CD4-positive, alpha-beta T cell treated with Interferon alpha-2 for 1 hour (primary cell): Measurements from ENCODE around the gene VWA3B.
"Not testable (repeated sequence)": the region's sequence is repeated elsewhere in the genome, so short reads cannot be mapped to it uniquely, and the experiment has no call there.

ENCODE experiments used
- DNase-seq, 2 donors: peaks; one replicate each; pipeline ENCODE4 v3.0.0-alpha.2; 2020 to 2022

VWA3B gene

GRCh38 chr2:98138978-98139377, 52.0 kb downstream of the VWA3B start:
- not testable (repeated sequence) for DNase-seq

GRCh38 chr2:98140210-98140609, 53.2 kb downstream of the VWA3B start:
- no peak for DNase-seq

DNA sequence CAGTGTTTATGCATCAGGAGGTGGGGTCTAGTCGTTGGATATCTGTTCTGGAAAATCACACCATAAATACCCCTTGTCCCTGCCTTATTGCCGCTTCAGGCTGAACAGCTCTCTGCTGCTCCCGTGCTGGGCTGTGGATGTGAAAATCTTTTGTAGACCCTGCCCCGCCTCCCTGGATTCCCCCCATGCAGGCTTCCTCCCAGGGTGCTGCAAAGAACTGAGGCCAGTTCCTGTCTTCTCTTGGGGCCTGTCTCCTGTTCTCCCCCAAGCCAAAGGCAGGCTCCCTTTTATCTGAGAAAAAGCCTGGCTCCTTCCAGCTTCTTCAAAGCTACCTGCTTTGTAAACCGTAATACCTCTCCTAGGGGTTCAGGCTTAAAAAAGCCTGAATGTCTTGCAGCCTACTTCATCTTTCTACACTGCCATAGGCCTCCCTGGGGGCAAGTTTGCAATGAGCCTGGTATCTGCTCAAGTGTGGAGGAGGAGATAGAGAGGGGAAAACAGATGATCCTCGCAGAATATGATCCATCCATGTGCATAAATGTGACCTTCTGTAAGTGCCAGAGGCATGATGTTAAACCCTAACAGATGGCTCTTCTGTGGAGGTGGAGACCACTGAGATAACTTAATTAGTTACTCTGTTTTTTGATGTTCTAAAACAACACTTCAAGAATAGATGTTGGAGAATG, 55.3 kb downstream of the VWA3B start:
- no peak for DNase-seq

GRCh38 chr2:98145070-98145469, 58.1 kb downstream of the VWA3B start:
- no peak for DNase-seq

GRCh38 chr2:98147900-98148299, 60.9 kb downstream of the VWA3B start:
- not testable (repeated sequence) for DNase-seq

DNA sequence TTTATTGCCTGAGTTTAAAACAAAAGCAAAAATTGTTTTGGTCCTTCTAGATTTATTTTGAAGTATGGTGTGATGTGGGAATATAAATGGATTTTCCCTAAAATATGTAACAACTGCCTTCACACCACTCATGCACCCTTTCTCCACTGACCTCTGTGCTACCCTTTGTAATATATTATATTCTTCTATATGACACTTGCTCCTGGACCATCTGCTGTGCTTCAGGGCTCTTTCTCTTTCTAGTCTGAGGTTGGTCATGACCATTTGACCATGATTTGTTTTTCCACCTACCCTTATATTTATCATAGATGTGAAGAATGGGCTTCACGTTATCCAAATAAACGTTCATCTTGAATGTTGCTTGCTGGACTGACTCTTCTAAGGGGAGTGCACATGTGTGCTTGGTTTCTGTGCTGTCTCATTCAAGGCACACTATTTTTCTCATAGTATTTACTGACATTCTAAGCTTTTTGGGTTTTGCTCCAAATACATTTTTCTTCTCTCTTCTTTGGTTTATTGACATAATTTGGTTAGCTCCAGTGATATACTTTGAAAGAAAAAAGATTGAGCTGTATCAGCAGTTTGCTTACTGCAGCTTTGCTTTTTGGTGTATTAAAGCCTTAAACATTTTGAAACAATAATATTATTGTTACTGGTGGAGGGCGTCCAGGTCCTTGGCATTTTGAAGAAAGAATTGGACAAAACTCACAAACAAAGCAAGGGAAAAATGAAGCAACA, 61.8 kb downstream of the VWA3B start:
- DNase-seq = no peak

GRCh38 chr2:98149333-98149697, 62.3 kb downstream of the VWA3B start:
- peak in 1 of 2 donors; percentile 50 for DNase-seq

- no peak for DNase-seq
Observed at GRCh38 chr2:98153481-98153880, 66.5 kb downstream of the VWA3B start.

DNA sequence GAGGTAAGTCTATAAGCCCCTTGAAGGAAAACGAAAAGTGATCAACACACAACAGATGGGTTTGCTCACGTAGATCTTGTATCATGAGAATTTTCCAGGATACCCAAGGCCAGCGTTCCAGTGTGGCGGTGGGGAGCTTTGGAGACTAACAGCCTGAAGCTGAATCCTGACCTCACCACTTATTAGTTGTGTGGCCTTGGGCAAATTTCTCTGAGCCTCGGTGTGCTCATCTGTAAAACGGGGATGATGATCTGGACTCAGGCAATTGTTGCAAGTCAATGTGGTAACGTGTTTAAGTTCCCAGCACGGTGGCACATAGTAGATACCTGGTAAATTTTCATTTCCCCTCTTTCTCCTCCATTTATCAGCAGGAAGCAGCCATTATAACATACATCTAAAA, 68.3 kb downstream of the VWA3B start:
- DNase-seq = no peak

- no peak for DNase-seq
Observed at GRCh38 chr2:98155716-98156115, 68.7 kb downstream of the VWA3B start.

- DNase-seq = no peak
Observed at GRCh38 chr2:98156304-98156703, 69.3 kb downstream of the VWA3B start.

GRCh38 chr2:98157557-98157956, 70.6 kb downstream of the VWA3B start:
- DNase-seq = no peak

DNA sequence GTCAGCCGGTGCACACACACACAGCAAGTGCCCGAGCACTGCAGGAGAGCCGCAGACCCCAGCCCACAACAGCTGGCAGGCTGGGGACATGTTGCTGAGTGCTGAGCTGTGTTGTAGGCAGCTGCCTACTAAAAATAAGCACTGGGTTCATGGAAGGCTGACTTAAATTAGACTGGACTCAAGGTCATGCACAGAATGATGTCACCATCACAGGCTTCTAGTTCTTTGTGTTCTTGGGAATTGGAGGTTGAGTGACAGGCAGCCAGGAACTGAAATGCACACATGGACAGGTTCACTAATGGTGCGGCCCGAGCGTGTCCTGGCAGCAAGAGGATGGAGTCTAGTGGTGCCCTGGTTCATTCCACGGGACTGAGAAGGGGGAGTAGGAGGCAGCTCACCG, 71.3 kb downstream of the VWA3B start:
- no peak for DNase-seq

DNA sequence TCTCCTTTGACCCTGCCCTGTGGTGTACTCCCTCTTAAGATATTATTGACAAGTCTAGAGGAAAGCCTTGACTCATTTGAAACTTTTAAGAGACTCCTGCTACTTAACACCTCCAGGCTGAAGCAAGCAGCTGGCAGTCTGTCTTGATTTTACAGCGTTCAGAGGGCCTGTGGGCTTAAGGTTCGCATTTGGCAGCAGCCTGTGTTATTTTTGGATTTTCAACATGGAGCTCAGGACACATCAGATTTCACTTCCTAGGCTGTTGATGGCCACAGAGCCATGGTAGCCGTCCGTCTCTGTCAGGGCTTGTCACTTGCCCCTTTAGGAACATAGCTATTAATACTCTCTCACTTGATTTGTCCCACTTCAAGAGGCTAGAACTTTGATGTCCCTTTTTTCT, 73.6 kb downstream of the VWA3B start:
- no peak for DNase-seq

GRCh38 chr2:98161186-98161585, 74.2 kb downstream of the VWA3B start:
- no peak for DNase-seq

GRCh38 chr2:98164256-98164655, 77.3 kb downstream of the VWA3B start:
- no peak for DNase-seq

DNA sequence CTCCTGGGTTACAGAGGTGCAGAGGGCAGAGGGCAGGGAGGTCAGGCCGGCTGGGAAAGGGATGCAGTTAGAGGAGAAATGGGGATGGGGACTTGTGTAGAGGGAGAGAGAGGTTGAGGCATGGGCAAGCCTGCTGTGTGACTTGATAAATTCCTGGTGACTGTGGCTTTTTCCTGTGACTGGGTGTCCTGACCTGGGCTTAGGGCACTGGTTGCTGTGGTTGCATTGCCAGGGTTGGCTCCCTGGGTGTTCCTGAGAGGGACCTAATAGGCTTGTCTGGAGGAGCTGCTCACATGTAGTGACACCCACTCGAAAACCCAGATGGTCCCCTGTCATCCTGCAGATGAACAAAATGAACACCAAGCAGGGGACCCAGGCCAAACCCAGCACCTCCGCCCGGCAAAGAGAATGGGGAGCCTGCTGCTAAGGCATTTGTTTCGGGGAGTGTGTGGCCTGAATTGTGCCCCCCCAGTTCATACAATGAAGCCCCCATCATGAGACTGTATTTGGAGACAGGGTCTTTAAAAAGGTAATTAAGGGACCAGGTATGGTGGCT, 78.6 kb downstream of the VWA3B start:
- DNase-seq = no peak

DNA sequence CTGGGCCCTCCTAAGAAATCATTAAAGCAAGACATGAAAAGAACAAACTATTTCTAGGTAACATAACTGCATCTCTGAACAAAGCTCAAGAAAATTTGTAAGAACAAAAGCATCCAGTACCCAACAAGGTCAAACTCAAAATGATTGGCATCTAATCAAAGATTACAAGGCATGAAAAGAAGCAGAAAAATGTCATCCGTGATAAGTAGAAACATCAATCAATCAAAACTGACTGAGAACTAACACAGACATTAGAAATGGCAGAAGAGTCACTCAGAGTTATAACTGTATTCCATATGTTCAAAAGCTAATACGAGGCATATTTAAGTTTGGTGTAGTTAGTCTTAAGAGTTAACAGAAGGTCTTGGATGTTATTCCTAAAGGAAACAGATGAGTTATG, 80.9 kb downstream of the VWA3B start:
- DNase-seq = no peak

DNA sequence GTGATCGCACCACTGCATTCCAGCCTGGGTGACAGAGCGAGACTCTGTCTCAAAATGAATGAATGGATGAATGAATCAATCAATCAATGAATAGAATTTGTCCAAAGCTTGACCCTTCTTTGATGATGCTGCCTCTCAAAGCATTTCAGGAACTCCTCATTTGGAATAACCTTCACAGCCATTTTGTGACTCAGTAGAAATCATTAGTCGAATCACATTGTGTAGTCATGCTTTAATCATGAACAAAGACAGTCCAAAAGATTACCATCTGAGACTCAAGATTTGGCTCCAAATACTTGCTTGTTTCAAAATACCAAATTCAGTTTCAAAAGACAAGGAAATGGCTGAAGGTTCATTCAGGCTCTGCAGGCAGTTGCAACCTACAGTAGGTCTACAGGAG, 83.1 kb downstream of the VWA3B start:
- no peak for DNase-seq

GRCh38 chr2:98172150-98172765, 85.3 kb downstream of the VWA3B start:
- no peak for DNase-seq

DNA sequence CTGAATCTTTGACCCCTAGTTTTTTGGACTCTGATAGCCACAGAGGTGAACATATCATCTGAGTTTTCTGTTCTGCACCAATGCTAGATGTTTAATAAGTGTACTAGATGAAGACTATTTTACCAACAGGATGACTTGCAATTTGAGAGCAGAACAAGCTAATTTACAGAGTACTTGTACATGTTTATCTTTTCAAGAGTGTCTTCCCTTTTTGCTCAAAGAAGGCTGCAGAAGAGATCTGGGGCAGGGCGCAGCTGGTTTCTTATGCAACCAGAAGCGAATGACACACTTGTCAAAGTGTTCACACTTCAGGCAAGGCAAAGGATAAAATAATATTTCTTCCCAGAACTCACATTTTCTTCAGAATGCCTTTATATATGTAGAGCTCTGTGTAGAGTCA, 86.0 kb downstream of the VWA3B start:
- DNase-seq = no peak

DNA sequence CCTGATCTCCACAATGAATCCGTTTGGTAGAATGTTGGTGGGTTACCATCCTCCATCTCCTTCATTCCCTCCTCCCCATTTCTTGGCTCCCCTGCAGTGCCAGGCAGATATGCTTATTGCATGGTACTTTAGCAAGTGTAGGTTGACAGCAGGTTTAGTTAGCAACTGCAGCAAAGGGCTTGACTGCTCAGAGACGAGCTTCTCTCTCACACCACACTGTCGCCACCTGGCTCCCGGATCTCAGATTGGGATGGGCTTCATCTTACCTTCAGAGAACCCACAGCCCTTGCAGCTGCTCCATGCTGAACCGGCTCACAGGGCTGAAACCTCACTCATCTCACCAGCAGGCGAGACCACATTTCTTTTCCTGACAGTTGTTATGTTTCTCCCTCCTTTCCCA, 88.8 kb downstream of the VWA3B start:
- peak in 1 of 2 donors; percentile 11 for DNase-seq

GRCh38 chr2:98177286-98177685, 90.3 kb downstream of the VWA3B start:
- DNase-seq = no peak

DNA sequence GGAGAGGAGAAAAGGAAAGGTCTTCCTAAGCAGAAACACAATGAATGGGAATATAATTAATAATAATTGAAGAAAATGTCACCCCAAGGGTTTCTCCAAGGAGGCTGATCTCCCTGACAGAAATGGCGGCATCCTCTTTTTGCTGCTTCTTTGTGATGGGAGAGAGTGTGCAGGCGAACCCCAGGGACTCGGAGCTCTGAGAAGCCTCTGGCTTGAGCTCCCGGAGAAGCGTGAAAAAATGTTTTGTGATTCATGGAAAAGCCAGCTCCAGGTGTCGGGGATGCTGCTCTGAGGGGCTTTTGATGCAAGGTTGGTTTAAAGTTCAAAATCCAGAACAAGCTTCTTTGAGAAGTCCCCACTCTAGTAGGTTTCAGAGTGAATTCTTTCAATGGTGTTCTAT, 91.0 kb downstream of the VWA3B start:
- DNase-seq = no peak
